ENCODE data around the gene GPR42. TPM values are rescaled to one million over a fixed set of nuclear protein-coding genes. Genes with fewer than 3 reads are reported as not detected.
"Not testable (repeated sequence)": the region's sequence is repeated elsewhere in the genome, so short reads cannot be mapped to it uniquely, and the experiment has no call there.

The GPR42 gene
- total RNA-seq, 1 experiment from 2014 or later: not detected

DNA sequence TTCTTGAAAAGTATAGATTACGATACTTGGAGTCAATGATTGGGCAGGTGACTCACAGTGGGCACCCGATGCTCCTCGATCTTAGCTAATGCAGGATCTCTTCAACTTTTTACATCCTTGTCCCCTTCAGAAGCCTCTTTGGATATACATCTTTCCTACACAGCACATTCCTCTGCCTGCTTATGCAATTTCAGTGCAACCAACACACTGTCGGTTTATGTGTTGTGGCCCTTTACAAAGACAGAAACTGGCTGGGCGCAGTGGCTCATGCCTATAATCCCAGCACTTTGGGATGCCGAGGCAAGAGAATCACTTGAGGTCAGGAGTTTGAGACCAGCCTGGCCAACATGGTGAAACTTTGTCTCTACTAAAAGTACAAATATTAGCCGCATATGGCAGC, 2.6 kb downstream of the GPR42 start (continued):
- TF ChIP-seq, protein P1, sequence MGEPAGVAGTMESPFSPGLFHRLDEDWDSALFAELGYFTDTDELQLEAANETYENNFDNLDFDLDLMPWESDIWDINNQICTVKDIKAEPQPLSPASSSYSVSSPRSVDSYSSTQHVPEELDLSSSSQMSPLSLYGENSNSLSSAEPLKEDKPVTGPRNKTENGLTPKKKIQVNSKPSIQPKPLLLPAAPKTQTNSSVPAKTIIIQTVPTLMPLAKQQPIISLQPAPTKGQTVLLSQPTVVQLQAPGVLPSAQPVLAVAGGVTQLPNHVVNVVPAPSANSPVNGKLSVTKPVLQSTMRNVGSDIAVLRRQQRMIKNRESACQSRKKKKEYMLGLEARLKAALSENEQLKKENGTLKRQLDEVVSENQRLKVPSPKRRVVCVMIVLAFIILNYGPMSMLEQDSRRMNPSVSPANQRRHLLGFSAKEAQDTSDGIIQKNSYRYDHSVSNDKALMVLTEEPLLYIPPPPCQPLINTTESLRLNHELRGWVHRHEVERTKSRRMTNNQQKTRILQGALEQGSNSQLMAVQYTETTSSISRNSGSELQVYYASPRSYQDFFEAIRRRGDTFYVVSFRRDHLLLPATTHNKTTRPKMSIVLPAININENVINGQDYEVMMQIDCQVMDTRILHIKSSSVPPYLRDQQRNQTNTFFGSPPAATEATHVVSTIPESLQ (CRISPR knock-in tag; IDR thresholded peaks at IDR 0.05): no peak

DNA sequence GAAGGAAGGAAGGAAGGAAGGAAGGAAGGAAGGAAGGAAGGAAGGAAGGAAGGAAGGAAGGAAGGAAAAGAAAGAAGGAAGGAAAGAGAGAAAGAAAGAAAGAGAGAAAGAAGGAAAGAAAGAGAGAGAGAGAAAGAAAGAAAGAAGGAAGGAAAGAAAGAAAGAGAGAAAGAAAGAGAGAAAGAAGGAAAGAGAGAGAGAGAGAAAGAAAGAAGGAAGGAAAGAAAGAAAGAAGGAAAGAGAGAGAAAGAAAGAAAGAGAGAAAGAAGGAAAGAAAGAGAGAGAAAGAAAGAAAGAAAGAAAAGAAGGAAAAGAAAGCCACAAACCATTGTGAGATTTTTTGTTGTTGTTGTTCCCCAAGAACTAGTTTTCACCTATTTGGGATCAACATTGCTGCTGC, 3.2 kb downstream of the GPR42 start:
- TF ChIP-seq, protein P2, sequence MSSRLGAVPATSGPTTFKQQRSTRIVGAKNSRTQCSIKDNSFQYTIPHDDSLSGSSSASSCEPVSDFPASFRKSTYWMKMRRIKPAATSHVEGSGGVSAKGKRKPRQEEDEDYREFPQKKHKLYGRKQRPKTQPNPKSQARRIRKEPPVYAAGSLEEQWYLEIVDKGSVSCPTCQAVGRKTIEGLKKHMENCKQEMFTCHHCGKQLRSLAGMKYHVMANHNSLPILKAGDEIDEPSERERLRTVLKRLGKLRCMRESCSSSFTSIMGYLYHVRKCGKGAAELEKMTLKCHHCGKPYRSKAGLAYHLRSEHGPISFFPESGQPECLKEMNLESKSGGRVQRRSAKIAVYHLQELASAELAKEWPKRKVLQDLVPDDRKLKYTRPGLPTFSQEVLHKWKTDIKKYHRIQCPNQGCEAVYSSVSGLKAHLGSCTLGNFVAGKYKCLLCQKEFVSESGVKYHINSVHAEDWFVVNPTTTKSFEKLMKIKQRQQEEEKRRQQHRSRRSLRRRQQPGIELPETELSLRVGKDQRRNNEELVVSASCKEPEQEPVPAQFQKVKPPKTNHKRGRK (CRISPR knock-in tag; IDR thresholded peaks at IDR 0.05; ENCODE audit: borderline replicate concordance): 0 out of 2 replicates have a peak, but pooled peaks have one; percentile 60
- CTCF ChIA-PET: interaction anchor here (1.2 kb wide), 1 partner anchor 21 kb away, joined by 5 read pairs; no protein-coding TSS in a partner anchor
- H3K4me3 Mint-ChIP-seq: not testable (repeated sequence)

DNA sequence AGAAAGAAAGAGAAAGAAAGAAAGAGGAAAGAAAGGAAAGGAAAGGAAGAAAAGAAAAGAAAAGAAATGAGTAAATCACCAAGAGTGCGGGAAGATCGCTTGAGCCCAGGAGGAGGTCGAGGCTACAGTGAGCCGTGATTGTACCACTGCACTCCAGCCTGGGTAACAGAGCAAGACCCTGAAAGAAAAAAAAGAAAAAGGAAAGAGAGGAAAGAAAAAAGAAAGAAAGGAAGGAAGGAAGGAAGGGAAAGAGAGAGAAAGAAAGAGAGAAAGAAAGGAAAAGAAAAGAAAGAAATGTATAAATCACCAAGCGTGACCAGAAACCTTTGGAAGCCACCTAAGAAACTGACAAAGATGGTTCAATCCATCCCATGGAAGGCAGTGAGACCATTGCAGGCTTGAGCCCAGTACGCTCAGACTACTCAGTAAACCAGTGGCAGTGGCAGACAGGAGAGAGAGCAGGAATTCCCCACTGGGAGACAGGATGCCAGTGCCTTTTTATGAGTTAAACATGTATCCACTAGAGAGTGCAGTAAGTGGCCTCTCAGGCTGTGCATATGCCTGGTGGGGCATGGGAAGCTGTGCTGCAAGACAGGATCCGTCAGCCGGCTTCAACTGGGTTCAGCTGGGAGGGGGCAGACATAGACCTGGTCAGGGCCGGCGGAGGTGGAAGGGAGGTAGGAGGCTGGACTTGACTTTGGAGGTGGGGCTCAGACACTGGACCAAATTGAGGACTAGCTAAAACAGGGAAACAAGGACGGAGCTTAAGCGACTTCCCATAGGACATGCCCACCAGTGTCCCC, 4.8 kb downstream of the GPR42 start:
- no peak overlapping the region for H3K27ac Mint-ChIP-seq
- peaks cover 10% of the 10 kb centered on the region for H3K4me1 Mint-ChIP-seq
- DNase-seq (ENCODE audit: low spot score) (no peak), ATAC-seq (no peak)
- ChIA-PET CTCF (interaction anchor here (1.0 kb wide), 1 partner anchor 23 kb away, joined by 4 read pairs; no protein-coding TSS in a partner anchor), POLR2A (no interaction called here)
- TF ChIP-seq, protein P3, sequence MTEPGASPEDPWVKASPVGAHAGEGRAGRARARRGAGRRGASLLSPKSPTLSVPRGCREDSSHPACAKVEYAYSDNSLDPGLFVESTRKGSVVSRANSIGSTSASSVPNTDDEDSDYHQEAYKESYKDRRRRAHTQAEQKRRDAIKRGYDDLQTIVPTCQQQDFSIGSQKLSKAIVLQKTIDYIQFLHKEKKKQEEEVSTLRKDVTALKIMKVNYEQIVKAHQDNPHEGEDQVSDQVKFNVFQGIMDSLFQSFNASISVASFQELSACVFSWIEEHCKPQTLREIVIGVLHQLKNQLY (CRISPR knock-in tag; IDR thresholded peaks at IDR 0.05): no peak
- TF ChIP-seq, protein P2 (CRISPR knock-in tag; IDR thresholded peaks at IDR 0.05; ENCODE audit: borderline replicate concordance): 0 out of 2 replicates have a peak, but pooled peaks have one; percentile 18
- TF ChIP-seq, protein P4, sequence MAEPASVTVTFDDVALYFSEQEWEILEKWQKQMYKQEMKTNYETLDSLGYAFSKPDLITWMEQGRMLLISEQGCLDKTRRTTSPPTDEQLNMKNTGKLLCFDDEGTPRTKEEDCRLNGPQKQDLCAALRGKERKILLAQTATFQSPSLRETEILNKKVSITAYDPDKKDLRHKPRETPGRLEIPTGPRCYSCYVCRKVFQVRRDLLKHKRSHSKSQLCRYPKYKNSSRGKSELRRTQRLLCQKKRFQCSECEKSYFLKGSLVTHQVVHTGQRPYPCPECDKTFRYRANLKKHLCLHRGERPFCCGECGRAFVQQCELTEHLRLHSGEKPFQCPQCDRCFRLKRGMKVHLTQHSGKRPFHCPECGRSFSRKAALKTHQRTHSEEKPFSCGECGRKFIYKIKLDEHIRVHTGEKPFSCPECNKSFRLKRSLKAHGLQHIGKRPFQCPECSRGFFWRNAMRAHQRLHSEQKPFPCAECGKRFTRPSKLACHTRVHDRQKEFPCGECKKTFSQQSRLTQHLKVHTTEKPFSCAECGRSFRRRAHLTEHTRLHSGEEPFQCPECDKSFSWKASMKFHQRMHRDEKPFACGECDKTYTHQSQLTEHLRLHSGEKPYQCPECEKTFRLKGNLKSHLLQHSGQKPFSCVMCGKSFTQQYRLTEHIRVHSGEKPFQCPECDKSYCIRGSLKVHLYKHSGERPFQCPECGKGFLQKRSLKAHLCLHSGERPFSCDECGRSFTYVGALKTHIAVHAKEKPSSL (CRISPR knock-in tag; conservative IDR thresholded peaks at IDR 0.05): no peak
- H3K36me3 Mint-ChIP-seq: no peaks in the 10 kb centered on the region
- no peak overlapping the region for H3K4me3 Mint-ChIP-seq
- H3K9me3 Mint-ChIP-seq: peaks cover 19% of the 10 kb centered on the region
- H3K27me3 Mint-ChIP-seq (ENCODE audit: low read depth): peaks cover 11% of the 10 kb centered on the region

More for the DNA sequence above, 3.2 kb downstream of the GPR42 start:
- DNase-seq (ENCODE audit: low spot score); H3K27me3 Mint-ChIP-seq (ENCODE audit: low read depth); ATAC-seq; H3K27ac Mint-ChIP-seq; H3K36me3 Mint-ChIP-seq; POLR2A ChIA-PET: not testable (repeated sequence)
- Mint-ChIP-seq H3K9me3 (peaks cover 29% of the 10 kb centered on the region), H3K4me1 (peaks cover 10% of the 10 kb centered on the region)

DNA sequence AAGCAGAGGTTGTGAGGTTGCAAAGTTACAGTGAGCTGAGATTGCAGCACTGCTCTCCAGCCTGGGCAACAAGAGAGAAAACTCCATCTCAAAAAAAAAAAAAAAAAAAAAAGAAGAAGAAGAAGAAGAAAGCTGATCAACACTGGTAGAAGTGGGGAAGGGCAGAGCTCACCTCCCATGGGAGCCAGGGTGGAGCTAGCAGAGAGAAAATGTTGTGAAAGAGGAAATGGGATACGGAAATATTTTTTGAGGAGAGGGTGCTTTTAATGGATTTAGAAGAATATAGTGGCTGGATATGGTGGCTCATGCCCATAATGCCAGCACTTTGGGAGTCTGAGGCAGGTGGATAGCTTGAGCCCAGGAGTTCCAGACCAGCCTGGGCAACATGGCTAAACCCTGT, 6.8 kb downstream of the GPR42 start:
- ATAC-seq (no peak), DNase-seq (ENCODE audit: low spot score) (no peak)
- Mint-ChIP-seq H3K4me3 (no peak overlapping the region), H3K4me1 (peaks cover 14% of the 10 kb centered on the region), H3K27ac (no peak overlapping the region), H3K9me3 (peaks cover 30% of the 10 kb centered on the region), H3K36me3 (peaks cover 3% of the 10 kb centered on the region; the same call in 1 of the 2 replicates), H3K27me3 (ENCODE audit: low read depth) (peaks cover 22% of the 10 kb centered on the region)
- POLR2A ChIA-PET: interaction anchor here (0.6 kb wide), 2 partner anchors 142 to 262 kb away, joined by 3 to 7 read pairs; no protein-coding TSS in a partner anchor
- CTCF ChIA-PET: interaction anchor here (0.5 to 1.0 kb wide), 5 partner anchors 17 to 310 kb away, joined by 3 to 6 read pairs (median 3); no protein-coding TSS in a partner anchor
- no peak for TF ChIP-seq GRHL2 (CRISPR knock-in tag; IDR thresholded peaks at IDR 0.05; ENCODE audit: insufficient replicate concordance, severe bottlenecking)
- TF ChIP-seq ATF1 (CRISPR knock-in tag; IDR thresholded peaks at IDR 0.05): no peak
- TF ChIP-seq NR1H2 (CRISPR knock-in tag; IDR thresholded peaks at IDR 0.05): no peak
- TF ChIP-seq ZNF121 (CRISPR knock-in tag; IDR thresholded peaks at IDR 0.05): no peak
- TF ChIP-seq GABPB1 (CRISPR knock-in tag; IDR thresholded peaks at IDR 0.05): no peak
- TF ChIP-seq, protein P5, sequence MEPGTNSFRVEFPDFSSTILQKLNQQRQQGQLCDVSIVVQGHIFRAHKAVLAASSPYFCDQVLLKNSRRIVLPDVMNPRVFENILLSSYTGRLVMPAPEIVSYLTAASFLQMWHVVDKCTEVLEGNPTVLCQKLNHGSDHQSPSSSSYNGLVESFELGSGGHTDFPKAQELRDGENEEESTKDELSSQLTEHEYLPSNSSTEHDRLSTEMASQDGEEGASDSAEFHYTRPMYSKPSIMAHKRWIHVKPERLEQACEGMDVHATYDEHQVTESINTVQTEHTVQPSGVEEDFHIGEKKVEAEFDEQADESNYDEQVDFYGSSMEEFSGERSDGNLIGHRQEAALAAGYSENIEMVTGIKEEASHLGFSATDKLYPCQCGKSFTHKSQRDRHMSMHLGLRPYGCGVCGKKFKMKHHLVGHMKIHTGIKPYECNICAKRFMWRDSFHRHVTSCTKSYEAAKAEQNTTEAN (CRISPR knock-in tag; IDR thresholded peaks at IDR 0.05): no peak
- TF ChIP-seq, protein P6, sequence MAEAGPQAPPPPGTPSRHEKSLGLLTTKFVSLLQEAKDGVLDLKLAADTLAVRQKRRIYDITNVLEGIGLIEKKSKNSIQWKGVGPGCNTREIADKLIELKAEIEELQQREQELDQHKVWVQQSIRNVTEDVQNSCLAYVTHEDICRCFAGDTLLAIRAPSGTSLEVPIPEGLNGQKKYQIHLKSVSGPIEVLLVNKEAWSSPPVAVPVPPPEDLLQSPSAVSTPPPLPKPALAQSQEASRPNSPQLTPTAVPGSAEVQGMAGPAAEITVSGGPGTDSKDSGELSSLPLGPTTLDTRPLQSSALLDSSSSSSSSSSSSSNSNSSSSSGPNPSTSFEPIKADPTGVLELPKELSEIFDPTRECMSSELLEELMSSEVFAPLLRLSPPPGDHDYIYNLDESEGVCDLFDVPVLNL (CRISPR knock-in tag; IDR thresholded peaks at IDR 0.05; ENCODE audit: borderline replicate concordance, low read depth): no peak
- TF ChIP-seq, protein P2 (CRISPR knock-in tag; IDR thresholded peaks at IDR 0.05; ENCODE audit: borderline replicate concordance): no peak
- TF ChIP-seq JUN (CRISPR knock-in tag; IDR thresholded peaks at IDR 0.05): no peak

All from WTC11 (cell line).